ENCODE data around the gene HPS5. TPM values are rescaled to one million over a fixed set of nuclear protein-coding genes. Genes with fewer than 3 reads are reported as not detected.

The HPS5 gene
- total and polyA plus RNA-seq, 2 of the 13 experiments (the other 11 are each of a cell fraction or from before 2014, with no cell fraction given), result 6.6 to 25.5 TPM

GRCh38 chr11:18236664-18237356 lies 85.1 kb downstream of the HPS5 start, which contains the start of gene SAA4 (continued):
- TF ChIP-seq, protein P1, sequence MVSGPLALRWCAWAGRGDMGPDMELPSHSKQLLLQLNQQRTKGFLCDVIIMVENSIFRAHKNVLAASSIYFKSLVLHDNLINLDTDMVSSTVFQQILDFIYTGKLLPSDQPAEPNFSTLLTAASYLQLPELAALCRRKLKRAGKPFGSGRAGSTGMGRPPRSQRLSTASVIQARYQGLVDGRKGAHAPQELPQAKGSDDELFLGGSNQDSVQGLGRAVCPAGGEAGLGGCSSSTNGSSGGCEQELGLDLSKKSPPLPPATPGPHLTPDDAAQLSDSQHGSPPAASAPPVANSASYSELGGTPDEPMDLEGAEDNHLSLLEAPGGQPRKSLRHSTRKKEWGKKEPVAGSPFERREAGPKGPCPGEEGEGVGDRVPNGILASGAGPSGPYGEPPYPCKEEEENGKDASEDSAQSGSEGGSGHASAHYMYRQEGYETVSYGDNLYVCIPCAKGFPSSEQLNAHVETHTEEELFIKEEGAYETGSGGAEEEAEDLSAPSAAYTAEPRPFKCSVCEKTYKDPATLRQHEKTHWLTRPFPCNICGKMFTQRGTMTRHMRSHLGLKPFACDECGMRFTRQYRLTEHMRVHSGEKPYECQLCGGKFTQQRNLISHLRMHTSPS (CRISPR knock-in tag; IDR thresholded peaks at IDR 0.05; ENCODE audit: low read depth), result no peak
- no peak for TF ChIP-seq ARNTL (CRISPR knock-in tag; IDR thresholded peaks at IDR 0.05)
- TF ChIP-seq HDAC2 (CRISPR knock-in tag; IDR thresholded peaks at IDR 0.05), result peak; percentile 34
- TF ChIP-seq, protein P2, sequence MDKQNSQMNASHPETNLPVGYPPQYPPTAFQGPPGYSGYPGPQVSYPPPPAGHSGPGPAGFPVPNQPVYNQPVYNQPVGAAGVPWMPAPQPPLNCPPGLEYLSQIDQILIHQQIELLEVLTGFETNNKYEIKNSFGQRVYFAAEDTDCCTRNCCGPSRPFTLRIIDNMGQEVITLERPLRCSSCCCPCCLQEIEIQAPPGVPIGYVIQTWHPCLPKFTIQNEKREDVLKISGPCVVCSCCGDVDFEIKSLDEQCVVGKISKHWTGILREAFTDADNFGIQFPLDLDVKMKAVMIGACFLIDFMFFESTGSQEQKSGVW (CRISPR knock-in tag; IDR thresholded peaks at IDR 0.05; ENCODE audit: borderline replicate concordance), result no peak
- TF ChIP-seq ZNF335 (CRISPR knock-in tag; IDR thresholded peaks at IDR 0.05), result no peak
- TF ChIP-seq ZFP36 (IDR thresholded peaks at IDR 0.05; ENCODE audit: borderline replicate concordance, low read depth, low read length, partially characterized antibody), result no peak
- no peak for TF ChIP-seq FIP1L1 (IDR thresholded peaks at IDR 0.05; ENCODE audit: borderline replicate concordance, insufficient read depth, low read depth, low read length)
- TF ChIP-seq HMG20B (CRISPR knock-in tag; conservative IDR thresholded peaks at IDR 0.05), result no peak
- TF ChIP-seq CREBL2 (CRISPR knock-in tag; IDR thresholded peaks at IDR 0.05; ENCODE audit: borderline replicate concordance), result no peak
- TF ChIP-seq ZNF883 (CRISPR knock-in tag; IDR thresholded peaks at IDR 0.05; ENCODE audit: not compliant biosample characterization), result no peak
- no peak for TF ChIP-seq NFE2L1 (CRISPR knock-in tag; IDR thresholded peaks at IDR 0.05; ENCODE audit: borderline replicate concordance)
- TF ChIP-seq NFATC3 (CRISPR knock-in tag; IDR thresholded peaks at IDR 0.05), result no peak
- 0 out of 2 replicates have a peak, but pooled peaks have one; percentile 16 for TF ChIP-seq MIER2 (CRISPR knock-in tag; IDR thresholded peaks at IDR 0.05)
- TF ChIP-seq ZNF180 (CRISPR knock-in tag; IDR thresholded peaks at IDR 0.05; ENCODE audit: borderline replicate concordance, low read depth), result no peak
- peak; percentile 75; the same call in 1 of the 2 replicates for TF ChIP-seq NFIC (IDR thresholded peaks at IDR 0.05; ENCODE audit: low read length)
- TF ChIP-seq GABPA (IDR thresholded peaks at IDR 0.05; ENCODE audit: low read depth, low read length), result no peak
- no peak for TF ChIP-seq GABPA (CRISPR knock-in tag; IDR thresholded peaks at IDR 0.05; ENCODE audit: low read depth)
- TF ChIP-seq ZSCAN31 (CRISPR knock-in tag; IDR thresholded peaks at IDR 0.05; ENCODE audit: low read depth), result no peak
- no peak for TF ChIP-seq ZNF282 (IDR thresholded peaks at IDR 0.05; ENCODE audit: partially characterized antibody)
- TF ChIP-seq, protein P3, sequence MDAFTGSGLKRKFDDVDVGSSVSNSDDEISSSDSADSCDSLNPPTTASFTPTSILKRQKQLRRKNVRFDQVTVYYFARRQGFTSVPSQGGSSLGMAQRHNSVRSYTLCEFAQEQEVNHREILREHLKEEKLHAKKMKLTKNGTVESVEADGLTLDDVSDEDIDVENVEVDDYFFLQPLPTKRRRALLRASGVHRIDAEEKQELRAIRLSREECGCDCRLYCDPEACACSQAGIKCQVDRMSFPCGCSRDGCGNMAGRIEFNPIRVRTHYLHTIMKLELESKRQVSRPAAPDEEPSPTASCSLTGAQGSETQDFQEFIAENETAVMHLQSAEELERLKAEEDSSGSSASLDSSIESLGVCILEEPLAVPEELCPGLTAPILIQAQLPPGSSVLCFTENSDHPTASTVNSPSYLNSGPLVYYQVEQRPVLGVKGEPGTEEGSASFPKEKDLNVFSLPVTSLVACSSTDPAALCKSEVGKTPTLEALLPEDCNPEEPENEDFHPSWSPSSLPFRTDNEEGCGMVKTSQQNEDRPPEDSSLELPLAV (CRISPR knock-in tag; conservative IDR thresholded peaks at IDR 0.05; ENCODE audit: low read depth), result no peak
- TF ChIP-seq ATF7 (IDR thresholded peaks at IDR 0.05), result peak; percentile 56; the same call in 1 of the 2 replicates
- TF ChIP-seq ATF7 (CRISPR knock-in tag; IDR thresholded peaks at IDR 0.05), result no peak; the same call in 1 of the 2 replicates
- no peak for TF ChIP-seq ZNF329 (CRISPR knock-in tag; IDR thresholded peaks at IDR 0.05; ENCODE audit: low read depth)
- 0 out of 2 replicates have a peak, but pooled peaks have one; percentile 22 for TF ChIP-seq ZFP36L1 (CRISPR knock-in tag; IDR thresholded peaks at IDR 0.05)
- TF ChIP-seq ZNF510 (CRISPR knock-in tag; IDR thresholded peaks at IDR 0.05; ENCODE audit: low read depth), result no peak
- peak; percentile 68; the same call in 1 of the 2 replicates for TF ChIP-seq ETV5 (CRISPR knock-in tag; IDR thresholded peaks at IDR 0.05; ENCODE audit: borderline replicate concordance)
